DMS53 treated with DMSO at 0.1 percent for 48 hours (cell line): ENCODE data around the gene ARL6IP1.
"Not testable (repeated sequence)": the region's sequence is repeated elsewhere in the genome, so short reads cannot be mapped to it uniquely, and the experiment has no call there.

ENCODE experiments used
- DNase-seq: peaks from one replicate; lab custom pipeline; 2025; ENCODE audit not compliant: unreplicated experiment; lab: John Stamatoyannopoulos, UW

Gene ARL6IP1

DNA sequence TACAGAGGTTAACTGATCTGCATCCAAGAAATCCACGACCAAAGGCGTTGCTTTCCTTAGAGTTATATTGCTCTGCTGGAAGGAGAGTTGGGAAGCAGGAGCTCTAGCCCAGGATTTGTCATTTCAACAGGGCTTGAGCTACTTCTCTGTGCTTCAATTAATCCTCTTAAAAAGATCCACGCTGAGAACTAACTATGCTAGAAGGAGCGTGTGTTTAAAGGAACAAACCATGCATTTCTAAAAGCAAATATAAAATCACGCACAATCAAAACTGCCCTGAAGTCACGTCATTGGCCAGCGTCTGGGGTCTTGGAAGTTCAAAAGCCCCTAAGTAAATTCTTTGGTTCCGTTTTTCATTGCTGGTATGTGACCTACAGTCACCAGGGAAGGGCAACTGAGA is 1.1 kb downstream of the ARL6IP1 start:
- no peak for DNase-seq

DNA sequence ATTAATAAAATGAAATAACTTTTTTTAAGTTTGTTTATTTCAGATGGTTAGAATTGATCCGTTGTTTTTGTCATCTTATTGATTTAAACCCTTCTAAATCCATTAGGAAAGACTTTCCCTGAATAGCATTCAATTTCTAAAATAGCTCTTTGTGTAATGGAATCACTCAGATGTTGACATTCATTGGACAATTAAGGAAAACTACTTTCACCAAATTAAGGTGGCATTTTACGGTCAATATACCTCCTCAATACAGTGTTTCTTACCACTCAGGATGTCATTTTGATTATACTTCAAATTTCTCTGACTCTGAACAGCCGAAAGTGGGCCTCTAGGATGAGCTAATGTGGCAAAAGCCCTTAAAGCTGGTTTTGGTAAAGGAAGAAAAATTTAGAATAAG is 1.8 kb downstream of the ARL6IP1 start:
- no peak for DNase-seq

DNA sequence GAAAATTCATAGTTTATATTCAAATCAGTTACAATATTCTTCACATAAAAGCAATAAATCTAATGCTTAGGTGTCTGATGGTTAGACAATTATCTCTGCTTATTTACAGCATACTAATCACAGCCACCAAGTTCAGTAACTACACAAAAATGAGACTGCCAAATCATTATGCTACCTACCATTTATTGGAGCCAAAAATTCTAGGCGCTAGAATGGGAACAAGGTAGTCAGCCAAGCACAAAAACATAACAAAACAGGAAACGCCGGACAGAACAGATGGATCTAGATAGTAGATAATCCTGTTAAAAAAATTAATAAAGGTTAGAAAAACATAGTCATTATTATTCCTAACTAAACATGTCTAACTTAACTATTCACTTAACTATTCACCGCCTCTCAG is 3.6 kb downstream of the ARL6IP1 start:
- DNase-seq, result no peak

- no peak for DNase-seq
These were observed 5.0 kb downstream of the ARL6IP1 start for GRCh38 chr16:18796377-18796776.

- DNase-seq, result no peak
These were observed 8.4 kb downstream of the ARL6IP1 start for GRCh38 chr16:18792836-18793433.

DNA sequence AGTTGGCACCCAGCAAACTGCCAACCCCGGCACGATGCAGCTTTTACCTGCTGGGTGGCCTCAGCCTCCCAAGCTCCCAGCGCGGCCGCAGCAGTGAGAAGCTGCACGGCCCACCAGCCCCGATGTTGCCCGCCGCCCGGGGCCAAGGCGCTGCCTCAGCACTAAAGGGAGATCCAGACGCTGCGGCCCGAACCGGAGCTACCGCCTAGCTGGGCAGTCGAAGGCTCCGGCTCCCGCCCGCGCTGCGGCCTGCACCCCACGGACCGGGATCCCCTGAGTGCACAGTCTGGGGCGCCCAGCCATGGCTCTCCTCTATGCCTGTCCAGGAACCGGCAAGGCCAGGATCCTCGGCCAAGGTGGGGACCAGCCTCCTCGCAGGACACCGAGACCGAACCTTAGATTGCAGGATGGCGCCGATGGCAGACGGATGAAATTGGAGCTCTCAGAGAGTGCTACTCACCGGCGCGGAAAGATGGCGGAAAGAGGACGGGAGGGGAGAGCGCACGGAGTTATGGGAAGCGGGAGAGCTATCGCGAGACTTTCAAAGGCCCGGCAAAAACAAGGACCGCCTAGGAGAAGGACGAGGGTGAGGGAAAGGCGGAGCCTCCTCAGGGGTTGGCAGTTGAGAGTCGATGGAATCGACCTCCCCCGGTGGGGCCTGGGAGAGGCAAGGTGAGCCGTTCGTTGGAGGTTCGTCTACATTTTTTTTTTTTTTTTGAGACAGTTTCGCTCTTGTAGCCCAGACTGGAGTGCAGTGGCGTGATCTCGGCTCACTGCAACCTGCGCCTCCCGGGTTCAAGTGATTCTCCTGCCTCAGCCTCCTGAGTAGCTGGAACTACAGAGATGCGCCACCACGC is 11.3 kb downstream of the ARL6IP1 start, which contains the start of gene RPS15A:
Gene RPS15A, minus strand, starts transcription at position 485 of the 857 bp plus-strand sequence. CDS start 1,221 bp downstream, outside the sequence.
- peak; percentile 88 for DNase-seq

DNA sequence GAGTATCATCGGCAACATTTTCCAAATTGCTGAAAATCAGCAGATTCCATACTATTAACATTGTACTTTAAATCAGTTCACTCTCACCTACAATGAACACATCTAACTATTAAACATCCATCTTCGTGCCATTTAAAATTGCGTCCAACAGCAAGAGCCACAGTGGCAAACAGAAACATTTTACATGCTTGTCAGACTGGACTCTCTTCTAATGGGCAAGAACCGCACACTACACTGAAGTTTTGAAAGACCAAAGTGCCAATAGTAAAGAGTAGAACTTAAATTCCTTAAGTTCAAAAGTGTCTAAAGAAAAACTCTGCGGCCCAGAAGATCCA is 11.9 kb downstream of the ARL6IP1 start:
- no peak for DNase-seq

- DNase-seq, result no peak
These were observed 12.4 kb downstream of the ARL6IP1 start for GRCh38 chr16:18788828-18789514.

DNA sequence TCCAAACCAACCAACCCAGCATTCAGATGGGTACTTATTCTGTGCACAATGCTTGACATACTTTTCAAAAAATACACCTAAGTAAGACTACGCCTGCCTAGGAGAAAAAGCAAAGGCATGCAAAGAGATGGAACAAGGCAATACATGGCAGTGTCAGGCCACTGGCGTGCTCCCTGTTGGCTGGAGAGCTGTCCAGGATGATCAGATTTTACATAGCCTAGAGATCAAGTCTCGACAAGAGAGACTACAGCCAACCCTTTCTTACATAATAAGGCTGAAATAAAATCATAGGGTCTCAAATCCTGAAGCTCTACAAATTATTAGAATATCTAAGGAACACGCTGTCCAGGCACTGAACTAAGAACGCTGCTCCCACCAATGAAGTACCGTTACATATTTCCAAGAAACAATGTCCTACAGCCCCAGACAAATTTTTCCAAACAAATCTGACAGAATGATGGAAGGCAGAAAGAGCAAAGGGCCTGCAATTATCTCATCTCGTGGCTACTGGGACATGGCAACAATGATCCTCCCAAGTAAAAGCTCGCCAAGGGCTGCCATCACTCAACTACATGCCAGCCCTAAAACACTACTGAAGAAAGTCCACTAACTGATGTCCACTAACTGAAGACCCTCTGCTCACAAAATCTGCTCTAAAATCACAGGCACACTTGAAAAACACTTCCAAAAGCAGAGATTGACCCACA is 16.3 kb downstream of the ARL6IP1 start:
- DNase-seq, result no peak

- no peak for DNase-seq
These were observed 17.7 kb downstream of the ARL6IP1 start for GRCh38 chr16:18783430-18784341.

DNA sequence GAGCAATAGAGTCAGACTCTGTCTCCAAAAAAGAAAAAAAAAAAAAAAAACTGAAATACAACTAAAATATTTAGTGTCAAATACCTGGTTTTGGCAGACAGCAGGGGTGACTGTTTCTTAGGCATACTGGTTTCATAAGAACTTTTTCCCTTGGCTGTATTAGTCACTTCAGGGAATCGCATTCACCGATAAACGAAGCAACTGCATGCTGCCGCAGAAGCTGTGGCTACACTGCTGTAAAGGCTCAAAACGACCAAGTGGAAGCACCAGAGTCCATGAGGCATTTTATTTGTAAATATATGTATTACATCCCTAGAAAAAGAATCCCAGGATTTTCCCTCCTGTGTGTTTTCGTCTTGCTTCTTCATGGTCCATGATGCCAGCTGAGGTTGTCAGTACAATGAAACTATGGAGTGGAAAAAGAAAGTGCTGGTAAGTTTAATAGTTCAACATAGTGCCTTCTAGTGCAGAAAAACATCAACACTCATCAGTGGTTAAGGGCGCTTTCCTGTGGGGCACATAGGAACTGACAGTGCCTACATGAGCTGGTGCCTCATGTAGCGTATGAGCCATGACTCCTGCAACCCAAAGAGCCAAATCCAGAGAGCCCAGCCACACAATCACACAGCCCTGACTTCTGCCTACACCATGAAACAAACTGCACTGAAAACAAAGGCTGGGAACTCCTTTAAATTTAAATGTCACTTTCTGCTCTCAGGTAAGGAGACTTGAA is 18.5 kb downstream of the ARL6IP1 start:
- DNase-seq, result no peak

DNA sequence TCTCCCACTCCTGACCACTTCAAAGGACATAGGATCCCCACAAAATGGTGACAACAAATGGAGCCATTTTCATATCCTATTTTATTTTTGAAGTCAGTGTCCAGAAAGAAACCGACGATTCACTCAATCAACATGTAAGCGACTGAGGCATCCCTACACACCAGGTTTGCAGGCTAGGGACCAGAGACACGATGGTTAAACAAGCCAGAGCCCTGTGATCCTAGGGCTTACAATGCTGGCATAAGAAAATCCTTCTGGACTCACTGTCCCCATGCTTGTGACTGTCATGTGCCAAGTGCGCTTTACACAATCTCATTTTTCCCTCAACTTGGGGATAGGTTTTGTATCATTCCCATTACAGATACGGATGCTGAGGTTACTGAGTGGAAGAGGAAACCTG is 20.1 kb downstream of the ARL6IP1 start:
- DNase-seq, result not testable (repeated sequence)

GRCh38 chr16:18780460-18781026 is 20.8 kb downstream of the ARL6IP1 start:
- not testable (repeated sequence) for DNase-seq

DNA sequence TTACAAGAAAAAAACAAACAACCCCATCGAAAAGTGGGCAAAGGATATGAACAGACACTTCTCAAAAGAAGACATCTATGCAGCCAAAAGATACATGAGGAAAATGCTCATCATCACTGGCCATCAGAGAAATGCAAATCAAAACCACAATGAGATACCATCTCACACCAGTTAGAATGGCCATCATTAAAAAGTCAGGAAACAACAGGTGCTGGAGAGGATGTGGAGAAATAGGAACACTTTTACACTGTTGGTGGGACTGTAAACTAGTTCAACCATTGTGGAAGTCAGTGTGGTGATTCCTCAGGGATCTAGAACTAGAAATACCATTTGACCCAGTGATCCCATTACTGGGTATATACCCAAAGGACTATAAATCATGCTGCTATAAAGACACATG is 23.7 kb downstream of the ARL6IP1 start:
- DNase-seq, result not testable (repeated sequence)

DNA sequence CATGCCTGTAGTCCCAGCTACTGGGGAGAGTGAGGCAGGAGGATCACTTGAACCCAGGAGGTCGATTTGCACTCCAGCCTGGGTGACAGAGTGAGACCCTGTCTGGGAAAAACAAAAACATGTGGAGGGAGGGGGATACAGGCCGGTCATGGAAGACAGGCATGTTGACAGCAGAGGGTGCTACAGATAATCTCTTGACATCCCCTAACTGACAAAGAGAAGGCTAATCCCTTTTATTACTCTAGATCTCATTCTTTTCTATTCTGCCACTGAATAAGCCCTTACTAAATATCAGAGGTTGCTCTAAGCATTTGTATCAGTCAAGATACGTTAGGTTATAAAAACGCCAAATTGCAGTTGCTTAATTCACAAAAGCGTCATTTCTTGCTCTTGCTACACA is 25.0 kb downstream of the ARL6IP1 start:
- DNase-seq, result not testable (repeated sequence)

DNA sequence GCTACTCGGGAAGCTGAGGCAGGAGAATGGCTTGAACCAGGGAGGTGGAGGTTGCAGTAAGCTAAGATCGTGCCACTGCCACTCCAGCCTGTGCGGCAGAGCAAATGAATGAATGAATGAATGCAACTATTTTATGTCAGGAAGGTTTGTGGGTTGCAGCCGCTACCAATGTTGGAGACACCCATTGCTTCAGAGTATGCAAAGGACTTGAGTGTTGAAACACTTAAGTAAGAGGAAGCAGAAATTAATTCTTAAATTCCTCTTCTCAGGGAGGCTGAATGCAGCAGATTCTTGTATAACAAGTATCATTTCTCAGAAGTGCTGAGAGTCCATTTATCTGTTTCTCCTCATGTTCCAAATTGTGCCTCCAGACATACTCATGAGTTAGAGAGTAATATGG is 26.7 kb downstream of the ARL6IP1 start:
- not testable (repeated sequence) for DNase-seq

DNA sequence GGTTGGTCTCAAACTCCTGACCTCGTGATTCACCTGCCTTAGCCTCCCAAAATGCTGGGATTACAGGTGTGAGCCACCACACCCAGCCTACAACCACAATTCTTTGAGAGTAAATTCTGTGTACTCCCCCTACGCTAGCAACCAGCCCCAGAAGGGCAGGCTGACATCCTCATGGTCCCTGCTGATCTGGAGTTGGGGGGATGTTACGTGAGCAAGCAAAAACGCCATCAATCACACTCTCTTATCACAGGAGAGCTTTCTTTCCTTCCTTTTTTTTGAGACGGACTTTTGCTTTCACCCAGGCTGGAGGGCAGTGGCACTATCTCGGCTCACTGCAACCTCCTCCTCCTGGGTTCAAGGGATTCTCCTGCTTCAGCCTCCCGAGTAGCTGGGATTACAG is 29.2 kb downstream of the ARL6IP1 start:
- not testable (repeated sequence) for DNase-seq

DNA sequence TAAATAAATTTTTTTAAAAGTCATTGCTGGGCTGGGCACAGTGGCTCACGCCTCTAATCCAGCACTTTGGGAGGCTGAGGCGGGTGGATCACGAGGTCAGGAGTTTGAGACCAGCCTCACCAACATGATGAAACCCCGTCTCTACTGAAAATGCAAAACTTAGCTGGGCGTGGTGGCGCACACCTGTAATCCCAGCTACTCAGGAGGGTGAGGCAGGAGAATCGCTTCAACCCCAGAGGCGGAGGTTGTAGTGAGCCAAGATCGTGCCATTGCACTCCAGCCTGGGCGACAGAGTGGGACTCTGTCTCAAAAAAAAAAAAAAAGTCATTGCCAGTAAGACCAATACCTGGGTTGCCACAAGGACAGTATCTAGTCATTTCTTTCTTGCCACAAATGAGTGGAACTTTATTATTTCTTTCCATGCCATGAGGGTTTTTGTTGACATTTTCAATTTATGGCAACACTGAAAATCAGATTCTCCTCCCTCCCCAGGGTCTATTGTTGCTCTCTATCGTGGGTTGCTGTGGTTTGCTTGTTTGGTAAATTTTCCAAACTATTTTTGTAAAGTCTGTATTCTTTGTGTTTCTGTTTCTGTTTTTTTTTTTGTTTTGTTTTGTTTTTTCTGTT is 30.9 kb downstream of the ARL6IP1 start:
- DNase-seq, result not testable (repeated sequence)

- not testable (repeated sequence) for DNase-seq
These were observed 34.1 kb downstream of the ARL6IP1 start for GRCh38 chr16:18767217-18767616.
